Brain microvascular endothelial cell (primary cell): ENCODE data around the gene LRRK1.

ENCODE experiments used
- DNase-seq: peaks from one replicate; pipeline ENCODE4 v3.0.0-alpha.2; 2020
- H3K27ac ChIP-seq: fragments of 250-450 bp; sonication (Bioruptor Pico); 2 replicates; pipeline ENCODE4 v1.5.1; 2020; ENCODE audit warnings: mild to moderate bottlenecking, moderate library complexity
- H3K27me3 ChIP-seq: fragments of 250-450 bp; sonication (Bioruptor Pico); replicated peaks from 2 replicates; pipeline ENCODE4 v1.5.1; 2020; ENCODE audit warnings: mild to moderate bottlenecking
- H3K36me3 ChIP-seq: fragments of 250-450 bp; sonication (Bioruptor Pico); replicated peaks from 2 replicates; pipeline ENCODE4 v1.5.1; 2020; ENCODE audit warnings: mild to moderate bottlenecking
- H3K4me3 ChIP-seq: 2 replicates; pipeline ENCODE4 v1.5.1; 2011; ENCODE audit warnings: low read depth, mild to moderate bottlenecking, control low read depth, low read length, moderate library complexity
- in situ Hi-C: cut with HindIII; loops from 2 replicates; pipeline ENCODE4 v1.10.0; 2017; ENCODE audit warnings: low sequenced_read_pairs, low pct_ligation_motif_present
- TF ChIP-seq, protein P1 (sequence below): IDR thresholded peaks from 2 replicates; pipeline ENCODE4 v1.5.1; 2011; ENCODE audit warnings: low read depth, mild to moderate bottlenecking, moderate library complexity, low read length, control low read depth, inconsistent platforms; ENCODE audit errors: missing control alignments

LRRK1 gene

GRCh38 chr15:101003081-101003480, 83.9 kb downstream of the LRRK1 start:
- Histone ChIP-seq H3K27me3 (no peaks in the 10 kb centered on the region), H3K36me3 (no peaks in the 10 kb centered on the region), H3K4me3 (no peak overlapping the region), H3K27ac (no peak overlapping the region)
- in situ Hi-C loops, result no loop called here
- TF ChIP-seq, protein P1, sequence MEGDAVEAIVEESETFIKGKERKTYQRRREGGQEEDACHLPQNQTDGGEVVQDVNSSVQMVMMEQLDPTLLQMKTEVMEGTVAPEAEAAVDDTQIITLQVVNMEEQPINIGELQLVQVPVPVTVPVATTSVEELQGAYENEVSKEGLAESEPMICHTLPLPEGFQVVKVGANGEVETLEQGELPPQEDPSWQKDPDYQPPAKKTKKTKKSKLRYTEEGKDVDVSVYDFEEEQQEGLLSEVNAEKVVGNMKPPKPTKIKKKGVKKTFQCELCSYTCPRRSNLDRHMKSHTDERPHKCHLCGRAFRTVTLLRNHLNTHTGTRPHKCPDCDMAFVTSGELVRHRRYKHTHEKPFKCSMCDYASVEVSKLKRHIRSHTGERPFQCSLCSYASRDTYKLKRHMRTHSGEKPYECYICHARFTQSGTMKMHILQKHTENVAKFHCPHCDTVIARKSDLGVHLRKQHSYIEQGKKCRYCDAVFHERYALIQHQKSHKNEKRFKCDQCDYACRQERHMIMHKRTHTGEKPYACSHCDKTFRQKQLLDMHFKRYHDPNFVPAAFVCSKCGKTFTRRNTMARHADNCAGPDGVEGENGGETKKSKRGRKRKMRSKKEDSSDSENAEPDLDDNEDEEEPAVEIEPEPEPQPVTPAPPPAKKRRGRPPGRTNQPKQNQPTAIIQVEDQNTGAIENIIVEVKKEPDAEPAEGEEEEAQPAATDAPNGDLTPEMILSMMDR, result no peak
- DNase-seq, result no peak

DNA sequence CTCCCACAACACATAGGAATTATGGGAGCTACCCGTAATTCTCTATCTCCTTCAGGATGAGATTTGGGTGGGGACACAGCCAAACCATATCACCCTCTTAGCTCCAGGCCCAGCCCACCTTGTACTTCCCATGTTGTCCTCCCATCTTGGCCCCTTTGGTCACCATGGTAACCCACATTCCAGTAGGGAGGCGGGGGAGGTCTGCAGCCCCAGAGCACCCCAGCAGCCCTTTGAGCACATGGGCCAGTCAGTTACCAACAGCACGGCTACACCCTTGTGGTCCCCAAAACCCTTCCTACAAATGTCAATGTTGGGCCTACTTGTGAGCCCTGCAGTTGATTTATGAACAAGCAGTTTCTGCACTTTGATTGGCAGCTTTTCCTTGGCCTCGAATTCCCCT, 84.5 kb downstream of the LRRK1 start:
- H3K4me3 ChIP-seq, result no peak overlapping the region
- no peaks in the 10 kb centered on the region for H3K36me3 ChIP-seq
- DNase-seq, result no peak
- H3K27me3 ChIP-seq, result no peaks in the 10 kb centered on the region
- in situ Hi-C loops, result no loop called here
- H3K27ac ChIP-seq, result no peak overlapping the region
- TF ChIP-seq, protein P1, result no peak

DNA sequence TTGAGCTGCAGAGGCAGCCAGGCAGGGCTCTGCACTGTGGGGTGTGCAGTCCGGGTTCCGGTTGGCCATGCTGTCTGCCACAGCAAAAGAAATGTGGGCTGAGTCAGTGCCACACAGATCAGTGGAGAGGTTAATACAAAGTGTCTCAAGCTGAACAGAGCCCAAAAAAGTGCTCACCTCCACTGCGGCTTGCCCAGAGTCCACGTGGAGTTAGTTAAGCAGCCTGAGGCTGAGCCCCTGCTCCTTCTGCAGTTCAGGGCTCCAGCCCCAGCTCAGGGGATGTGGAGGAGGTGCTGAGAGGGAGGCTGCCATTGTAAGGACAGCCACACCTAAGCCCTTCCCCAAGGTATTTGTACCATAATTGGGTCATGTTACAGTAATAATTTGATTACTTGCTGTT, 85.3 kb downstream of the LRRK1 start:
- Histone ChIP-seq H3K27ac (no peak overlapping the region), H3K36me3 (no peaks in the 10 kb centered on the region), H3K4me3 (no peak overlapping the region), H3K27me3 (no peaks in the 10 kb centered on the region)
- in situ Hi-C loops, result no loop called here
- DNase-seq, result no peak
- TF ChIP-seq, protein P1, result no peak

- TF ChIP-seq, protein P1, result no peak
- Histone ChIP-seq H3K36me3 (no peaks in the 10 kb centered on the region), H3K27ac (no peak overlapping the region), H3K4me3 (no peak overlapping the region), H3K27me3 (no peaks in the 10 kb centered on the region)
- no peak for DNase-seq
- in situ Hi-C loops, result no loop called here
Observed at GRCh38 chr15:101004986-101005747, 86.0 kb downstream of the LRRK1 start.

GRCh38 chr15:101006931-101007691, 88.0 kb downstream of the LRRK1 start:
- Histone ChIP-seq H3K4me3 (no peak overlapping the region), H3K27me3 (no peaks in the 10 kb centered on the region)

More at GRCh38 chr15:101006931-101007691, 88.0 kb downstream of the LRRK1 start:
- H3K36me3 ChIP-seq, result no peaks in the 10 kb centered on the region
- TF ChIP-seq, protein P1, result peak; percentile 91
- in situ Hi-C loops, result no loop called here
- H3K27ac ChIP-seq, result no peak overlapping the region
- peak; percentile 74 for DNase-seq
